HepG2 (cell line): Measurements from ENCODE around the gene INPP4B.

Experiments used
- ZBED4 ChIP-seq: sonication (generic); formaldehyde crosslinking; IDR thresholded peaks from 2 replicates; pipeline ENCODE4 v1.4.0; 2020; ENCODE audit warnings: missing genetic modification reagents, borderline replicate concordance
- ZNF512B ChIP-seq: sonication (generic); formaldehyde crosslinking; IDR thresholded peaks from 2 replicates; pipeline ENCODE4 v1.5.1; 2020; ENCODE audit warnings: missing genetic modification reagents, mild to moderate bottlenecking, borderline replicate concordance
- TF ChIP-seq, protein P1 (sequence below): sonication (generic); formaldehyde crosslinking; IDR thresholded peaks from 2 replicates; pipeline ENCODE4 v1.4.0; 2020; ENCODE audit warnings: missing genetic modification reagents
- TF ChIP-seq, protein P2 (sequence below): sonication (generic); formaldehyde crosslinking; IDR thresholded peaks from 2 replicates; pipeline ENCODE4 v1.5.0; 2020; ENCODE audit warnings: mild to moderate bottlenecking, missing genetic modification reagents, moderate library complexity

- TF ChIP-seq, protein P1, sequence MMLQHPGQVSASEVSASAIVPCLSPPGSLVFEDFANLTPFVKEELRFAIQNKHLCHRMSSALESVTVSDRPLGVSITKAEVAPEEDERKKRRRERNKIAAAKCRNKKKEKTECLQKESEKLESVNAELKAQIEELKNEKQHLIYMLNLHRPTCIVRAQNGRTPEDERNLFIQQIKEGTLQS (CRISPR knock-in tag): no peak
- TF ChIP-seq, protein P2, sequence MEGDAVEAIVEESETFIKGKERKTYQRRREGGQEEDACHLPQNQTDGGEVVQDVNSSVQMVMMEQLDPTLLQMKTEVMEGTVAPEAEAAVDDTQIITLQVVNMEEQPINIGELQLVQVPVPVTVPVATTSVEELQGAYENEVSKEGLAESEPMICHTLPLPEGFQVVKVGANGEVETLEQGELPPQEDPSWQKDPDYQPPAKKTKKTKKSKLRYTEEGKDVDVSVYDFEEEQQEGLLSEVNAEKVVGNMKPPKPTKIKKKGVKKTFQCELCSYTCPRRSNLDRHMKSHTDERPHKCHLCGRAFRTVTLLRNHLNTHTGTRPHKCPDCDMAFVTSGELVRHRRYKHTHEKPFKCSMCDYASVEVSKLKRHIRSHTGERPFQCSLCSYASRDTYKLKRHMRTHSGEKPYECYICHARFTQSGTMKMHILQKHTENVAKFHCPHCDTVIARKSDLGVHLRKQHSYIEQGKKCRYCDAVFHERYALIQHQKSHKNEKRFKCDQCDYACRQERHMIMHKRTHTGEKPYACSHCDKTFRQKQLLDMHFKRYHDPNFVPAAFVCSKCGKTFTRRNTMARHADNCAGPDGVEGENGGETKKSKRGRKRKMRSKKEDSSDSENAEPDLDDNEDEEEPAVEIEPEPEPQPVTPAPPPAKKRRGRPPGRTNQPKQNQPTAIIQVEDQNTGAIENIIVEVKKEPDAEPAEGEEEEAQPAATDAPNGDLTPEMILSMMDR: no peak
- TF ChIP-seq ZNF512B (CRISPR knock-in tag) (no peak), ZBED4 (CRISPR knock-in tag) (no peak)
Observed at GRCh38 chr4:142549248-142549647, 296.9 kb downstream of the INPP4B start.
